Neuronal stem cell (in vitro differentiated cells): ENCODE data around the gene NR1I2. TPM values are rescaled to one million over a fixed set of nuclear protein-coding genes. Genes with fewer than 3 reads are reported as not detected.

Source experiments
- DNase-seq: peaks from one replicate; pipeline ENCODE4 v3.0.0-alpha.2; 2013; ENCODE audit warnings: low spot score
- H2AFZ ChIP-seq: one replicate; pipeline ENCODE4 v1.6.1; 2013; ENCODE audit warnings: mild to moderate bottlenecking, low read length, inconsistent platforms
- H2AK5ac ChIP-seq: 2 replicates; pipeline ENCODE4 v1.6.1; 2013; ENCODE audit warnings: low read depth, mild to moderate bottlenecking, inconsistent platforms, low read length, moderate library complexity, mixed read lengths
- H2BK120ac ChIP-seq: 2 replicates; pipeline ENCODE4 v1.6.1; 2013; ENCODE audit warnings: low read depth, mild to moderate bottlenecking, inconsistent platforms, low read length, moderate library complexity, mixed read lengths
- H2BK12ac ChIP-seq: one replicate; pipeline ENCODE4 v1.6.1; 2013; ENCODE audit warnings: low read length, inconsistent platforms
- H2BK15ac ChIP-seq: 2 replicates; pipeline ENCODE4 v1.6.1; 2013; ENCODE audit warnings: mild to moderate bottlenecking, low read length, inconsistent platforms, mixed read lengths
- H2BK5ac ChIP-seq: one replicate; pipeline ENCODE4 v1.6.1; 2013; ENCODE audit warnings: inconsistent platforms, mild to moderate bottlenecking, low read length, moderate library complexity
- H3K14ac ChIP-seq: one replicate; pipeline ENCODE4 v1.6.1; 2013; ENCODE audit warnings: low read length, inconsistent platforms
- H3K18ac ChIP-seq: 2 replicates; pipeline ENCODE4 v1.6.1; 2013; ENCODE audit warnings: low read length, inconsistent platforms
- H3K23ac ChIP-seq: 2 replicates; pipeline ENCODE4 v1.6.1; 2013; ENCODE audit warnings: low read depth, mild to moderate bottlenecking, mixed read lengths, low read length, inconsistent platforms; ENCODE audit not compliant: poor library complexity
- H3K27ac ChIP-seq: replicated peaks from 3 replicates; pipeline ENCODE4 v1.5.1; 2013; ENCODE audit warnings: low read length, inconsistent platforms
- H3K27me3 ChIP-seq, 3 experiments: 2 replicates each; pipeline ENCODE4 v1.6.1; 2013; ENCODE audit warnings: low read length in 3 of 3, mild to moderate bottlenecking in 2 of 3, inconsistent platforms in 1 of 3, low read depth in 1 of 3, mixed read lengths in 1 of 3, moderate library complexity in 1 of 3; ENCODE audit not compliant: control insufficient read depth in 3 of 3, insufficient read depth in 3 of 3
- H3K36me3 ChIP-seq, 2 donors: replicated peaks in 1 of 2; 2 replicates each; pipeline ENCODE4 v1.6.1; 2013; ENCODE audit warnings: low read length in 2 of 2; ENCODE audit not compliant: control insufficient read depth in 2 of 2, insufficient read depth in 2 of 2
- H3K4ac ChIP-seq: 2 replicates; pipeline ENCODE4 v1.6.1; 2013; ENCODE audit warnings: inconsistent platforms, mild to moderate bottlenecking, low read length, moderate library complexity
- H3K4me1 ChIP-seq, 2 donors: 1 replicate in 1 of 2; 2 replicates in 1 of 2; pipeline ENCODE4 v1.6.1; 2013; ENCODE audit warnings: low read length in 2 of 2, low read depth in 1 of 2; ENCODE audit not compliant: control insufficient read depth in 2 of 2, insufficient read depth in 1 of 2
- H3K4me2 ChIP-seq: one replicate; pipeline ENCODE4 v1.6.1; 2013; ENCODE audit warnings: mild to moderate bottlenecking, low read length, inconsistent platforms; ENCODE audit not compliant: insufficient read depth, poor library complexity, severe bottlenecking
- H3K4me3 ChIP-seq, 2 donors: 2 replicates each; pipeline ENCODE4 v1.5.1; 2013; ENCODE audit warnings: low read length in 2 of 2, mild to moderate bottlenecking in 2 of 2, inconsistent platforms in 1 of 2, moderate library complexity in 1 of 2
- H3K79me1 ChIP-seq: one replicate; pipeline ENCODE4 v1.6.1; 2013; ENCODE audit warnings: low read depth, mild to moderate bottlenecking, inconsistent platforms, low read length, moderate library complexity
- H3K9ac ChIP-seq: one replicate; pipeline ENCODE4 v1.6.1; 2013; ENCODE audit warnings: mild to moderate bottlenecking, low read depth, low read length, inconsistent platforms; ENCODE audit not compliant: poor library complexity
- H3K9me3 ChIP-seq, 2 donors: replicated peaks in 1 of 2; 2 replicates each; pipeline versions ENCODE3 to v1.6.1; 2013; ENCODE audit warnings: low read length in 2 of 2, mild to moderate bottlenecking in 2 of 2, inconsistent platforms in 1 of 2, low read depth in 1 of 2, mixed read lengths in 1 of 2, moderate library complexity in 1 of 2; ENCODE audit not compliant: control insufficient read depth in 2 of 2, insufficient read depth in 1 of 2
- H4K8ac ChIP-seq: one replicate; pipeline ENCODE4 v1.6.1; 2013; ENCODE audit warnings: low read depth, mild to moderate bottlenecking, inconsistent platforms, low read length, moderate library complexity
- H4K91ac ChIP-seq: one replicate; pipeline ENCODE4 v1.6.1; 2013; ENCODE audit warnings: low read length, low read depth, mild to moderate bottlenecking, inconsistent platforms; ENCODE audit not compliant: poor library complexity
- WGBS, 2 donors: extraction: QIAGEN DNeasy Blood & Tissue Kit; methylation state at CpG; one replicate each; pipeline ENCODE4 v1.1.7; 2013; ENCODE audit warnings: missing lambda C conversion rate in 2 of 2, mixed read lengths in 1 of 2; ENCODE audit not compliant: insufficient read length in 2 of 2, insufficient replicate concordance in 1 of 2; ENCODE audit errors: extremely low coverage in 2 of 2; 5-methylcytosine and 5-hydroxymethylcytosine counted together
- polyA plus RNA-seq, 2 experiments: library from polyadenylated mRNA; stranded (reverse); fragments of 200-250 nt; gene quantifications; one replicate each; pipeline ENCODE4 v1.2.3, GENCODE V29; 2013

The NR1I2 gene
- polyA plus RNA-seq (2013, experiment 1 of 2), result 0.17 TPM
- polyA plus RNA-seq (2013, experiment 2 of 2), result 0.22 TPM

DNA sequence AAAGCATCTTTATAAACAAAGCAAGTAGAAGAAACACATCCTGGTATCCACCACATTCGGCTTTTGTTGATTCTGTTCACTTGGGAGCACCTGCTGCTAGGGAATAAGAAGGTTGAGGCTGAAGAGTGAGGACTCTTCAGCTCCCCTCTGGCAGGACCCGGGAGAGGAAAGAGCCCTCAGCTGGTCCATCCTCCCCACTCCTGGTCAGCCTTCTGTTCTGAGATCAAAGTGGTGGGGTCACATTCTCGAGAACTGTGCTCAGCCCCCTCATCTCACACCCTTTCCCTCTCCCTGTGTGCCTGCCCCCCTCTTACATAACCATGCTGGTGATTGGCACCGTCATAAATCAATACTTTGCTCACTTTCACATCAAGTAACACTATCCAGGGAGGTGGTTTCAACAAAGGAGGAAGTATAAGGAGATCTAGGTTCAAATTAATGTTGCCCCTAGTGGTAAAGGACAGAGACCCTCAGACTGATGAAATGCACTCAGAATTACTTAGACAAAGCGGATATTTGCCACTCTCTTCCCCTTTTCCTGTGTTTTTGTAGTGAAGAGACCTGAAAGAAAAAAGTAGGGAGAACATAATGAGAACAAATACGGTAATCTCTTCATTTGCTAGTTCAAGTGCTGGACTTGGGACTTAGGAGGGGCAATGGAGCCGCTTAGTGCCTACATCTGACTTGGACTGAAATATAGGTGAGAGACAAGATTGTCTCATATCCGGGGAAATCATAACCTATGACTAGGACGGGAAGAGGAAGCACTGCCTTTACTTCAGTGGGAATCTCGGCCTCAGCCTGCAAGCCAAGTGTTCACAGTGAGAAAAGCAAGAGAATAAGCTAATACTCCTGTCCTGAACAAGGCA, at the start of gene NR1I2:
Gene NR1I2 (plus strand): TSS at position 772 of the 869 bp plus-strand sequence.
- WGBS, 2 donors, result no CpG with 5 or more reads among the region's 10 CpGs
- Histone ChIP-seq H3K4me1 (no peaks in the 10 kb centered on the region), H3K36me3 (no peaks in the 10 kb centered on the region), H3K4me2 (no peak within 1 kb of the TSS), H3K4me3 (no peak within 1 kb of the TSS), H2BK5ac (no peak within 1 kb of the TSS), H4K91ac (no peak within 1 kb of the TSS), H3K9ac (no peak within 1 kb of the TSS), H3K18ac (no peak within 1 kb of the TSS), H2BK120ac (no peak within 1 kb of the TSS), H3K4ac (no peak within 1 kb of the TSS), H2BK15ac (no peak within 1 kb of the TSS), H3K27me3 (peaks cover 0 to 5% (median 0%) of the 10 kb centered on the region in 3 experiments), H2AFZ (no peak within 1 kb of the TSS), H2BK12ac (no peak within 1 kb of the TSS), H3K23ac (no peak within 1 kb of the TSS), H3K27ac (no peak within 1 kb of the TSS), H4K8ac (no peak within 1 kb of the TSS), H2AK5ac (no peak within 1 kb of the TSS), H3K9me3 (peaks cover 0 to 5% of the 10 kb centered on the region in 2 donors), H3K79me1 (no peaks in the 10 kb centered on the region), H3K14ac (no peak within 1 kb of the TSS)
- DNase-seq, result no peak

DNA sequence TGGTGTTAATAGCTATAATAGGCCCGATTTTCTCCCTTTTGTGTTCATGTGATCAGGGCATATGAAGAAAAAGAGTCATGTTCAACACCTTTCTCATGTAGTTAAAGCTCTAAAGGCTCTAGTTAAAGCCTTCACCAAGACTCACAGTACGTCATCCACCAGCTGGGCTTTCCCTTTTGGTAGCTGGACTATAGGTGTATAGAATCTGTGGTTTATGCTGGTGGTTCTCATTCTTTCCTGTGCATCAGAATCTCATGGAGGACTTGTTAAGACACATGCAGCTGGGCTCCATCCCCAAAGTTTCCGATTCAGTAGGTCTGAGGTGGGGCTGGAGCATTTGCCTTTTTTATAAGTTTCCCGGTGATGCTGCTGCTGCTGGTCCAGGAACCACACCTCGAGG, 48.1 kb upstream of the NR1I2 start:
- Histone ChIP-seq H3K14ac (no peak overlapping the region), H3K27me3 (no peaks in the 10 kb centered on the region), H3K4me3 (no peak overlapping the region), H2BK12ac (no peak overlapping the region), H4K8ac (no peak overlapping the region), H3K23ac (no peak overlapping the region), H4K91ac (no peak overlapping the region), H2AK5ac (no peak overlapping the region), H3K9ac (no peak overlapping the region), H3K9me3 (peaks cover 0 to 3% of the 10 kb centered on the region in 2 donors), H2BK120ac (no peak overlapping the region), H2BK15ac (no peak overlapping the region), H2BK5ac (no peak overlapping the region), H3K79me1 (no peaks in the 10 kb centered on the region), H3K27ac (no peak overlapping the region), H3K4me2 (no peak overlapping the region), H2AFZ (no peak overlapping the region), H3K18ac (no peak overlapping the region), H3K4ac (no peak overlapping the region), H3K36me3 (peaks cover 0 to 1% of the 10 kb centered on the region in 2 donors), H3K4me1 (peaks cover 4 to 11% of the 10 kb centered on the region in 2 donors)
- DNase-seq, result no peak
- WGBS, 2 donors, result no CpG with 5 or more reads among the region's 5 CpGs

DNA sequence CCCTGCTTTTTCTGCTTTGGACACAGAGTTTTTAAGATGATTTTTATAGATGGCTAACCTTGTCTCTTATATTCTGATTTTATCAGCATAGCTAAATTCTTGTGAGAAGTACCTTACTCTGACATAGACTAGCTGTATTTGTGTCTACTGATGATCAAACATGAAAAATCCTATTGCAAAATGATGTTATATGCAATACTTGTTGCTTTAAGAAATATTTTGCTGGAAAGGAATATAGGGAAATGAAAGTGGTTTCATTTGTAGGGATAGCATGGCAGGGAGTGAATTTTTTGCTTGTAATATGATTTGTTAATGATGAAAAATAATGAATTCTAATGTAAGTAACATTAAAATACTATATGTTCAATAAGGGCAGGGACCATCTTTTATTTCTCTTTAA, 43.2 kb upstream of the NR1I2 start:
- Histone ChIP-seq H2BK15ac (no peak overlapping the region), H2BK120ac (no peak overlapping the region), H3K4me2 (no peak overlapping the region), H3K36me3 (peaks cover 1 to 4% of the 10 kb centered on the region in 2 donors), H2AFZ (no peak overlapping the region), H3K27me3 (no peaks in the 10 kb centered on the region), H3K9me3 (peaks cover 0 to 3% of the 10 kb centered on the region in 2 donors), H4K91ac (no peak overlapping the region), H3K27ac (no peak overlapping the region), H2BK5ac (no peak overlapping the region), H4K8ac (no peak overlapping the region), H3K14ac (no peak overlapping the region), H3K23ac (no peak overlapping the region), H2BK12ac (no peak overlapping the region), H3K18ac (no peak overlapping the region), H3K4ac (no peak overlapping the region), H3K79me1 (no peaks in the 10 kb centered on the region), H3K9ac (no peak overlapping the region), H3K4me3 (no peak overlapping the region), H3K4me1 (no peaks in the 10 kb centered on the region), H2AK5ac (no peak overlapping the region)
- no peak for DNase-seq

DNA sequence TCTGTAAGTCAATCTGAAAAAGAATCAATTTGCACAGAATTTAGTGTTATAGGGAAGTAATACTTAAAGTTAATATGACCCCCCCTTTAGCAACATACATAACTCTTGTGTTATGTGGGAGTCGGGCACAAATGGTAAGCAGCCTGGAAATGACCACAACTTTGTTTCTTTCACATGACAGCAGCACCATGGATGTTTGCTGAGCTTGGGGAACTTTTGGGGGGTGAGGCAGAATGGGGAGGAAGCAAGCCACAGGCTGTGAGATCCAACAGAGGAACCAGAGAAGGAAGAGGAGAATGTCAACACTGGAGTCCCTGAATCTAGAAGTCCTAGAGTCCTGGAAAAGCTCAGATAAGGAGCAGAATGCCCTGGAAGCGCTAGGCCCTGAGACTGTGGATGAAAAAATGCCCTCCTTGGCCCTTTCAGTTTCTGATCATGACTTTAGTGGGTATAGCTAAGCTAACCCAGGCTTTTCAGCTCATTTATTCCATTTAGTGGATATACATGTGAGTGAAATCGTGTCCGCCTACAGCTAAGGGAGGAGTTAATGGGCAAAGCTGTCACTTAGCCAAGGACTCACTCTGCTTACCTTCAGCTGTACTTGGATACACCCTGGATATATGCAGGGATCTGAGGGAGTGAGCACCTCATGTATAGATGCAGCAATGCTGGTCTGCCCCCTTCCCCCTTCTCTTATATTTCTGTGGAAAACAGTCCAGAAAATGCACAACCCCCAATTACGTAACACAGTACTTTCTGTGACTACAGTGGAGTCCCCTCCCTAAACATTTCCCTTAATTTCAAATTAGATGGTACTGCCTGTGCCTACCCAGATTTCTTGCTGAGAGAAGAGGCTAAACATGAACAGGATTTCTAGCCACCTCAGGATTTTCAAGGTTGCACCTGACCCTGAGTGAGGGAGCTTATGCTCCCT, 40.0 kb upstream of the NR1I2 start:
- no peaks in the 10 kb centered on the region for H3K9me3 ChIP-seq
- H3K27ac ChIP-seq, result no peak overlapping the region
- no peaks in the 10 kb centered on the region for H3K79me1 ChIP-seq
- no peak overlapping the region for H4K91ac ChIP-seq
- no peak for DNase-seq
- WGBS, 2 donors, result no CpG with 5 or more reads among the region's 5 CpGs
- H2BK120ac ChIP-seq, result no peak overlapping the region
- no peak overlapping the region for H3K18ac ChIP-seq
- H2AK5ac ChIP-seq, result no peak overlapping the region
- no peak overlapping the region for H3K14ac ChIP-seq
- no peak overlapping the region for H2BK12ac ChIP-seq
- no peak overlapping the region for H3K23ac ChIP-seq
- no peak overlapping the region for H2AFZ ChIP-seq
- H2BK15ac ChIP-seq, result no peak overlapping the region
- no peak overlapping the region for H3K4me3 ChIP-seq
- no peak overlapping the region for H2BK5ac ChIP-seq
- no peak overlapping the region for H3K9ac ChIP-seq
- no peak overlapping the region for H3K4me2 ChIP-seq
- H4K8ac ChIP-seq, result no peak overlapping the region
- no peaks in the 10 kb centered on the region for H3K4me1 ChIP-seq
- H3K27me3 ChIP-seq, result no peaks in the 10 kb centered on the region
- H3K36me3 ChIP-seq, result peaks cover 6 to 25% of the 10 kb centered on the region in 2 donors
- no peak overlapping the region for H3K4ac ChIP-seq
